ENCODE measurements around the gene CCND1.

GRCh38 chr11:69653406-69653960 is 12.5 kb downstream of the CCND1 start:
- TF ChIP-seq, protein P1, sequence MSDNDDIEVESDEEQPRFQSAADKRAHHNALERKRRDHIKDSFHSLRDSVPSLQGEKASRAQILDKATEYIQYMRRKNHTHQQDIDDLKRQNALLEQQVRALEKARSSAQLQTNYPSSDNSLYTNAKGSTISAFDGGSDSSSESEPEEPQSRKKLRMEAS (IDR thresholded peaks at IDR 0.05; ENCODE audit: low read depth, low read length), result no peak
- TF ChIP-seq ZNF274 (IDR thresholded peaks at IDR 0.05; ENCODE audit: insufficient read depth, insufficient read length) (no peak), CBX3 (IDR thresholded peaks at IDR 0.05; ENCODE audit: borderline replicate concordance, low read depth) (no peak), CREB1 (IDR thresholded peaks at IDR 0.05; ENCODE audit: low read depth) (no peak), POLR2AphosphoS5 (IDR thresholded peaks at IDR 0.05; ENCODE audit: low read length) (no peak), POLR2A (IDR thresholded peaks at IDR 0.05; ENCODE audit: low read depth, low read length) (no peak), ZBTB33 (IDR thresholded peaks at IDR 0.05) (no peak), TCF12 (IDR thresholded peaks at IDR 0.05; ENCODE audit: low read depth, low read length) (no peak)
- TF ChIP-seq, protein P2, sequence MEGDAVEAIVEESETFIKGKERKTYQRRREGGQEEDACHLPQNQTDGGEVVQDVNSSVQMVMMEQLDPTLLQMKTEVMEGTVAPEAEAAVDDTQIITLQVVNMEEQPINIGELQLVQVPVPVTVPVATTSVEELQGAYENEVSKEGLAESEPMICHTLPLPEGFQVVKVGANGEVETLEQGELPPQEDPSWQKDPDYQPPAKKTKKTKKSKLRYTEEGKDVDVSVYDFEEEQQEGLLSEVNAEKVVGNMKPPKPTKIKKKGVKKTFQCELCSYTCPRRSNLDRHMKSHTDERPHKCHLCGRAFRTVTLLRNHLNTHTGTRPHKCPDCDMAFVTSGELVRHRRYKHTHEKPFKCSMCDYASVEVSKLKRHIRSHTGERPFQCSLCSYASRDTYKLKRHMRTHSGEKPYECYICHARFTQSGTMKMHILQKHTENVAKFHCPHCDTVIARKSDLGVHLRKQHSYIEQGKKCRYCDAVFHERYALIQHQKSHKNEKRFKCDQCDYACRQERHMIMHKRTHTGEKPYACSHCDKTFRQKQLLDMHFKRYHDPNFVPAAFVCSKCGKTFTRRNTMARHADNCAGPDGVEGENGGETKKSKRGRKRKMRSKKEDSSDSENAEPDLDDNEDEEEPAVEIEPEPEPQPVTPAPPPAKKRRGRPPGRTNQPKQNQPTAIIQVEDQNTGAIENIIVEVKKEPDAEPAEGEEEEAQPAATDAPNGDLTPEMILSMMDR (IDR thresholded peaks at IDR 0.05 in 2 of 3, conservative IDR thresholded peaks at IDR 0.05 in 1 of 3; ENCODE audit: control insufficient read depth in 2 of 3, extremely low read depth in 1 of 3, insufficient read depth in 1 of 3, low read depth in 3 of 3, low read length in 3 of 3), result no peak
